ENCODE data around the gene SALL2.

DNA sequence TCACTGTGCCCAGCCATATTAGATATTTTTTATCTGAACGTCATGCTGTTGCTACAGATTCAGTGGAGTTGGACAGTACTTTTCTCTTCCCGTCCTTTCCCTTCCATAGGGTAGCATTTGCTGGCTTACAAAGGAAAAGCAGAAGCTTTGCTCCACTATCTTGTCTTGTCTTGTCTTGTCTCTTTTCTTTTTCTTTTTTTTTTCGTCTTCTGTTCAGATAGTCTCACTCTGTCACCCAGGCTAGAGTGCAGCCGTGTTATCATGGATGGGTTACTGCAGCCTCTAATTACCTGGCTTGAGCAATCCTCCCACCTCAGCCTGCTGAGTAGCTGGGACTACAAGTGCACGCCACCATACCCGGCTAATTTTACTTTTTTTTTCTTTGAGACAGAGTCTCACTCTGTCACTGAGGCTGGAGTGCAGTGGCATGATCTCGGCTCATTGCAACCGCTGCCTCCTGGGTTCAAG, 32.6 kb upstream of the SALL2 start:
- TF ChIP-seq, protein P1, sequence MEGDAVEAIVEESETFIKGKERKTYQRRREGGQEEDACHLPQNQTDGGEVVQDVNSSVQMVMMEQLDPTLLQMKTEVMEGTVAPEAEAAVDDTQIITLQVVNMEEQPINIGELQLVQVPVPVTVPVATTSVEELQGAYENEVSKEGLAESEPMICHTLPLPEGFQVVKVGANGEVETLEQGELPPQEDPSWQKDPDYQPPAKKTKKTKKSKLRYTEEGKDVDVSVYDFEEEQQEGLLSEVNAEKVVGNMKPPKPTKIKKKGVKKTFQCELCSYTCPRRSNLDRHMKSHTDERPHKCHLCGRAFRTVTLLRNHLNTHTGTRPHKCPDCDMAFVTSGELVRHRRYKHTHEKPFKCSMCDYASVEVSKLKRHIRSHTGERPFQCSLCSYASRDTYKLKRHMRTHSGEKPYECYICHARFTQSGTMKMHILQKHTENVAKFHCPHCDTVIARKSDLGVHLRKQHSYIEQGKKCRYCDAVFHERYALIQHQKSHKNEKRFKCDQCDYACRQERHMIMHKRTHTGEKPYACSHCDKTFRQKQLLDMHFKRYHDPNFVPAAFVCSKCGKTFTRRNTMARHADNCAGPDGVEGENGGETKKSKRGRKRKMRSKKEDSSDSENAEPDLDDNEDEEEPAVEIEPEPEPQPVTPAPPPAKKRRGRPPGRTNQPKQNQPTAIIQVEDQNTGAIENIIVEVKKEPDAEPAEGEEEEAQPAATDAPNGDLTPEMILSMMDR (IDR thresholded peaks at IDR 0.05; ENCODE audit: low read depth, low read length, missing input control) = no peak
- TF ChIP-seq TAF1 (conservative IDR thresholded peaks at IDR 0.05) (no peak), GABPA (IDR thresholded peaks at IDR 0.05 in 1 of 2, conservative IDR thresholded peaks at IDR 0.05 in 1 of 2) (no peak)

Measured in liver (tissue), 3 donors.